Measurements from ENCODE around the gene TRIM25. TPM values are rescaled to one million over a fixed set of nuclear protein-coding genes. Genes with fewer than 3 reads are reported as not detected.

The TRIM25 gene
- total RNA-seq, 1 experiment from 2014 or later = 92.8 TPM

GRCh38 chr17:56867948-56868376 is 45.9 kb downstream of the TRIM25 start:
- H3K36me3 ChIP-seq (ENCODE audit: low read depth) = 0 out of 2 replicates have a peak, but pooled peaks cover 20% of the 10 kb centered on the region
- no TSS peak for BruUV-seq (replicated peaks)

GRCh38 chr17:56866496-56866895 is 47.4 kb downstream of the TRIM25 start:
- no peak overlapping the region for H3K4me3 ChIP-seq
- BruUV-seq (replicated peaks) = no TSS peak
- no peaks in the 10 kb centered on the region for H3K9me3 ChIP-seq (ENCODE audit: insufficient read depth, low read depth)
- no peak for DNase-seq
- TF ChIP-seq CTCF (conservative IDR thresholded peaks at IDR 0.05) (no peak), EZH2 (IDR thresholded peaks at IDR 0.05; ENCODE audit: low read depth) (no peak)
- H3K79me2 ChIP-seq (ENCODE audit: low read depth) = no peaks in the 10 kb centered on the region
- H3K36me3 ChIP-seq (ENCODE audit: low read depth) = 0 out of 2 replicates have a peak, but pooled peaks cover 30% of the 10 kb centered on the region
- H4K20me1 ChIP-seq (ENCODE audit: insufficient read depth) = no peaks in the 10 kb centered on the region
- no peaks in the 10 kb centered on the region for H3K9me2 ChIP-seq (ENCODE audit: insufficient read depth)
- intact Hi-C loops (cut with micrococcal nuclease; ENCODE audit: unreplicated experiment) = loop anchor here (1.0 kb wide), 1 partner anchor 29 kb away; no protein-coding TSS in a partner anchor
- H2AFZ ChIP-seq = no peak overlapping the region
- no peaks in the 10 kb centered on the region for H3K4me1 ChIP-seq (replicated peaks; ENCODE audit: insufficient read depth)
- CTCF ChIA-PET = no interaction called here
- no peak overlapping the region for H3K27ac ChIP-seq
- no peaks in the 10 kb centered on the region for H3K27me3 ChIP-seq (ENCODE audit: insufficient read depth, low read depth)
- peaks cover 7% of the 10 kb centered on the region for H3F3A ChIP-seq (ENCODE audit: insufficient read depth, low read depth)
- H3K4me2 ChIP-seq = no peak overlapping the region
- POLR2A ChIA-PET (ENCODE audit: unreplicated experiment) = no interaction called here

More at GRCh38 chr17:56867948-56868376, 45.9 kb downstream of the TRIM25 start:
- H3K4me3 ChIP-seq = no peak overlapping the region
- H3F3A ChIP-seq (ENCODE audit: insufficient read depth, low read depth) = peaks cover 7% of the 10 kb centered on the region
- H3K27ac ChIP-seq = no peak overlapping the region
- no peaks in the 10 kb centered on the region for H4K20me1 ChIP-seq (ENCODE audit: insufficient read depth)
- H2AFZ ChIP-seq = no peak overlapping the region
- no peak for TF ChIP-seq CTCF (conservative IDR thresholded peaks at IDR 0.05)
- CTCF ChIA-PET = no interaction called here
- DNase-seq = no peak
- no peaks in the 10 kb centered on the region for H3K79me2 ChIP-seq (ENCODE audit: low read depth)
- H3K4me2 ChIP-seq = no peak overlapping the region
- intact Hi-C loops (cut with micrococcal nuclease; ENCODE audit: unreplicated experiment) = no loop called here
- no peaks in the 10 kb centered on the region for H3K27me3 ChIP-seq (ENCODE audit: insufficient read depth, low read depth)
- POLR2A ChIA-PET (ENCODE audit: unreplicated experiment) = no interaction called here
- H3K9me2 ChIP-seq (ENCODE audit: insufficient read depth) = no peaks in the 10 kb centered on the region
- H3K9me3 ChIP-seq (ENCODE audit: insufficient read depth, low read depth) = no peaks in the 10 kb centered on the region
- H3K4me1 ChIP-seq (replicated peaks; ENCODE audit: insufficient read depth) = no peaks in the 10 kb centered on the region

GRCh38 chr17:56866076-56866475 is 47.8 kb downstream of the TRIM25 start:
- Histone ChIP-seq H3K4me2 (no peak overlapping the region), H4K20me1 (ENCODE audit: insufficient read depth) (no peaks in the 10 kb centered on the region), H2AFZ (no peak overlapping the region), H3K9me3 (ENCODE audit: insufficient read depth, low read depth) (no peaks in the 10 kb centered on the region), H3K4me1 (replicated peaks; ENCODE audit: insufficient read depth) (no peaks in the 10 kb centered on the region), H3K4me3 (no peak overlapping the region), H3K27ac (no peak overlapping the region), H3K9me2 (ENCODE audit: insufficient read depth) (no peaks in the 10 kb centered on the region), H3F3A (ENCODE audit: insufficient read depth, low read depth) (peaks cover 7% of the 10 kb centered on the region), H3K79me2 (ENCODE audit: low read depth) (no peaks in the 10 kb centered on the region), H3K27me3 (ENCODE audit: insufficient read depth, low read depth) (no peaks in the 10 kb centered on the region), H3K36me3 (ENCODE audit: low read depth) (0 out of 2 replicates have a peak, but pooled peaks cover 30% of the 10 kb centered on the region)
- BruUV-seq (replicated peaks) = no TSS peak
- DNase-seq = no peak
- CTCF ChIA-PET = no interaction called here
- TF ChIP-seq EZH2 (IDR thresholded peaks at IDR 0.05; ENCODE audit: low read depth) = no peak
- TF ChIP-seq CTCF (conservative IDR thresholded peaks at IDR 0.05) = no peak
- intact Hi-C loops (cut with micrococcal nuclease; ENCODE audit: unreplicated experiment) = loop anchor here (1.0 kb wide), 1 partner anchor 29 kb away; no protein-coding TSS in a partner anchor
- POLR2A ChIA-PET (ENCODE audit: unreplicated experiment) = no interaction called here
